ENCODE results near the gene PTPRN2.
"Not testable (repeated sequence)": the region's sequence is repeated elsewhere in the genome, so short reads cannot be mapped to it uniquely, and the experiment has no call there.

Gene PTPRN2

GRCh38 chr7:157923903-157924630 lies 663.6 kb downstream of the PTPRN2 start:
- no peak overlapping the region for H3K4me3 ChIP-seq (ENCODE audit: low read length)
- no peak for DNase-seq (ENCODE audit: low read depth)
- no peak for TF ChIP-seq CTCF (conservative IDR thresholded peaks at IDR 0.05; ENCODE audit: low read length)

GRCh38 chr7:157922576-157922975 lies 665.0 kb downstream of the PTPRN2 start:
- DNase-seq (ENCODE audit: low read depth) = no peak
- TF ChIP-seq CTCF (conservative IDR thresholded peaks at IDR 0.05; ENCODE audit: low read length) = no peak
- H3K4me3 ChIP-seq (ENCODE audit: low read length) = no peak overlapping the region

GRCh38 chr7:157918326-157919080 lies 669.1 kb downstream of the PTPRN2 start:
- TF ChIP-seq CTCF (conservative IDR thresholded peaks at IDR 0.05; ENCODE audit: low read length) = no peak
- H3K4me3 ChIP-seq (ENCODE audit: low read length) = no peak overlapping the region
- no peak for DNase-seq (ENCODE audit: low read depth)

GRCh38 chr7:157916946-157917640 lies 670.5 kb downstream of the PTPRN2 start:
- DNase-seq (ENCODE audit: low read depth) = no peak
- H3K4me3 ChIP-seq (ENCODE audit: low read length) = no peak overlapping the region
- no peak for TF ChIP-seq CTCF (conservative IDR thresholded peaks at IDR 0.05; ENCODE audit: low read length)

GRCh38 chr7:157910446-157910845 lies 677.2 kb downstream of the PTPRN2 start:
- H3K4me3 ChIP-seq (ENCODE audit: low read length) = no peak overlapping the region
- TF ChIP-seq CTCF (conservative IDR thresholded peaks at IDR 0.05; ENCODE audit: low read length) = no peak
- no peak for DNase-seq (ENCODE audit: low read depth)

- not testable (repeated sequence) for DNase-seq (ENCODE audit: low read depth); H3K4me3 ChIP-seq (ENCODE audit: low read length)
Observed at GRCh38 chr7:157910045-157910444, 677.6 kb downstream of the PTPRN2 start.

GRCh38 chr7:157909370-157909769 lies 678.3 kb downstream of the PTPRN2 start:
- TF ChIP-seq CTCF (conservative IDR thresholded peaks at IDR 0.05; ENCODE audit: low read length) = no peak
- no peak for DNase-seq (ENCODE audit: low read depth)

More at GRCh38 chr7:157909370-157909769, 678.3 kb downstream of the PTPRN2 start:
- no peak overlapping the region for H3K4me3 ChIP-seq (ENCODE audit: low read length)

All from AG10803 (cell line).